ENCODE data around the gene POLR2I.

The POLR2I gene

DNA sequence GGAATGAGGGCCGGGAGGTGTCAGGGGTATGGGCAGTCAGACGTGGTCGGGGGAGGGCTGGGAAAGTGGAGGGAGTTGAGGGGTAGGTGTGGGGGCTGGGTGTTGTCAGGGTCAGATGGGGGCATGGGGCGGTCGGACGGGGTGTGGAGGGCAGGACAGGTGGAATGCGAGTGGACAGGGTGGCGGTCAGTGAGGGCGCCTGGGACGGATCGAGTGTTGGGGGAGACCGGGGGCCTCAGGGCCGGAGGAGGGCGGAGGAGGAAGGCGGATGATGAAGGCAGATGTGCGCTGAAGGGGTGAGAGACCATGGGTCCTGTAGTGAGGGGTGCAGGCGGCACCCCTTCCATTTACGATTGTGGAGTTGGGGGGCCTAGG lies 6.3 kb upstream of the POLR2I start:
- no peak overlapping the region for H3K9ac ChIP-seq (ENCODE audit: insufficient read length)
- TF ChIP-seq POLR2AphosphoS5 (IDR thresholded peaks at IDR 0.05; ENCODE audit: borderline replicate concordance, low read depth, low read length) = no peak
- no peak for TF ChIP-seq FOXP2 (optimal IDR thresholded peaks at IDR 0.05; ENCODE audit: control extremely low read depth, extremely low read length, insufficient read depth)
- no peak for TF ChIP-seq EZH2 (IDR thresholded peaks at IDR 0.05)
- peaks cover 6% of the 10 kb centered on the region; the same call in 1 of the 2 replicates for H3K36me3 ChIP-seq (ENCODE audit: insufficient read depth, low read length)
- no peaks in the 10 kb centered on the region for H3K9me3 ChIP-seq (ENCODE audit: low read depth, low read length)
- DNase-seq (ENCODE audit: low read depth, low spot score) = no peak
- H3K4me3 ChIP-seq = no peak overlapping the region
- H3K27ac ChIP-seq = no peak overlapping the region

GRCh38 chr19:36120092-36120983 lies 5.7 kb upstream of the POLR2I start:
- peaks cover 6% of the 10 kb centered on the region; the same call in 1 of the 2 replicates for H3K36me3 ChIP-seq (ENCODE audit: insufficient read depth, low read length)
- no peak for DNase-seq (ENCODE audit: low read depth, low spot score)

GRCh38 chr19:36116344-36116637 lies 1.6 kb upstream of the POLR2I start:
- Histone ChIP-seq H3K9me3 (ENCODE audit: low read depth, low read length) (no peaks in the 10 kb centered on the region), H3K9ac (ENCODE audit: insufficient read length) (no peak overlapping the region), H3K36me3 (ENCODE audit: insufficient read depth, low read length) (peaks cover 13% of the 10 kb centered on the region; the same call in 1 of the 2 replicates), H3K4me3 (peak overlapping the region; percentile 97), H3K27ac (no peak overlapping the region)
- TF ChIP-seq FOXP2 (optimal IDR thresholded peaks at IDR 0.05; ENCODE audit: control extremely low read depth, extremely low read length, insufficient read depth) (no peak), EZH2 (IDR thresholded peaks at IDR 0.05) (no peak)
- DNase-seq (ENCODE audit: low read depth, low spot score) = no peak

More at GRCh38 chr19:36120092-36120983, 5.7 kb upstream of the POLR2I start:
- TF ChIP-seq POLR2AphosphoS5 (IDR thresholded peaks at IDR 0.05; ENCODE audit: borderline replicate concordance, low read depth, low read length) (no peak), EZH2 (IDR thresholded peaks at IDR 0.05) (no peak), FOXP2 (optimal IDR thresholded peaks at IDR 0.05; ENCODE audit: control extremely low read depth, extremely low read length, insufficient read depth) (no peak)
- Histone ChIP-seq H3K9ac (ENCODE audit: insufficient read length) (peak overlapping the region; percentile 55), H3K27ac (no peak overlapping the region), H3K4me3 (no peak overlapping the region), H3K9me3 (ENCODE audit: low read depth, low read length) (no peaks in the 10 kb centered on the region)

DNA sequence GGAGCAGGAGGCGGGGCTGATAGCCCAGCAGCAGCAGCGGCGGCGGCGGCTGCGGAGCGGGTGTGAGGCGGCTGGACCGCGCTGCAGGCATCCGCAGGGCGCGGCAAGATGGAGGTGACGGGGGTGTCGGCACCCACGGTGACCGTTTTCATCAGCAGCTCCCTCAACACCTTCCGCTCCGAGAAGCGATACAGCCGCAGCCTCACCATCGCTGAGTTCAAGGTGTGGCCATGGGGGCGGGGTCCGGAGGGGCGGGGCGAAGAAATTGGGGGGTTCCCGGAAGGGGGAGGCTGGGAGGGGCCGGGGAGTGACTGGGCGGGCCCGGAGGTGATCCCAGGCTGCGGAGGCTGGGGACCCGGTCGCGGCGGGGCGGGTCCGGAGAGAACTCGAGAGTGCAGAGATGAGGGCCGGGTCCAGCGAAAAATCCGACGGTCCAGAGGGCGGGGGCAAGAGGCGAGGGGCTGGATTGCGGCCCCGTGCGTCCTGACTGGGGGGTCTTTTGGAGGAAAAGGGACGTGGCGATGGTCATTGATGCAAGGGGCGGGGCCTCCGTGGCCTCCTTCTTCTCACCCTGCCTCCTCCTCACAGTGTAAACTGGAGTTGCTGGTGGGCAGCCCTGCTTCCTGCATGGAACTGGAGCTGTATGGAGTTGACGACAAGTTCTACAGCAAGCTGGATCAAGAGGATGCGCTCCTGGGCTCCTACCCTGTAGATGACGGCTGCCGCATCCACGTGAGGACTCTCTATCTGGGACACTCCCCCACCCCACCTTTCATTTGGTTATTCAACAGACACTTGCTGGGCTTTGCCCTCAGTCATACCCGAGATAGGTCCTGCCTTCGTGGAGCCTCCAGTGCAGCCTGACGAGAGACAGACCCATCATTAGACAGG lies 1.0 kb upstream of the POLR2I start, which contains the start of gene TBCB:
Gene TBCB (plus strand): TSS at position 16 of the 891 bp plus-strand sequence. CDS start 93 bp downstream, at position 109.
- peak within 1 kb of the TSS; percentile 97 for H3K4me3 ChIP-seq
- TF ChIP-seq FOXP2 (optimal IDR thresholded peaks at IDR 0.05; ENCODE audit: control extremely low read depth, extremely low read length, insufficient read depth) = no peak
- TF ChIP-seq EZH2 (IDR thresholded peaks at IDR 0.05) = no peak
- TF ChIP-seq POLR2AphosphoS5 (IDR thresholded peaks at IDR 0.05; ENCODE audit: borderline replicate concordance, low read depth, low read length) = no peak; the same call in 1 of the 2 replicates
- no peak for DNase-seq (ENCODE audit: low read depth, low spot score)
- H3K27ac ChIP-seq = peak within 1 kb of the TSS; percentile 66
- peaks cover 13% of the 10 kb centered on the region; the same call in 1 of the 2 replicates for H3K36me3 ChIP-seq (ENCODE audit: insufficient read depth, low read length)
- peak within 1 kb of the TSS; percentile 89 for H3K9ac ChIP-seq (ENCODE audit: insufficient read length)
- no peaks in the 10 kb centered on the region for H3K9me3 ChIP-seq (ENCODE audit: low read depth, low read length)

GRCh38 chr19:36113894-36114720 lies 568 bp downstream of the POLR2I start:
- Histone ChIP-seq H3K9me3 (ENCODE audit: low read depth, low read length) (no peaks in the 10 kb centered on the region), H3K9ac (ENCODE audit: insufficient read length) (peak overlapping the region; percentile 89), H3K36me3 (ENCODE audit: insufficient read depth, low read length) (peaks cover 13% of the 10 kb centered on the region; the same call in 1 of the 2 replicates), H3K27ac (peak overlapping the region; percentile 66; the same call in 1 of the 2 replicates), H3K4me3 (peak overlapping the region; percentile 97)
- no peak for TF ChIP-seq POLR2AphosphoS5 (IDR thresholded peaks at IDR 0.05; ENCODE audit: borderline replicate concordance, low read depth, low read length)
- no peak for DNase-seq (ENCODE audit: low read depth, low spot score)

DNA sequence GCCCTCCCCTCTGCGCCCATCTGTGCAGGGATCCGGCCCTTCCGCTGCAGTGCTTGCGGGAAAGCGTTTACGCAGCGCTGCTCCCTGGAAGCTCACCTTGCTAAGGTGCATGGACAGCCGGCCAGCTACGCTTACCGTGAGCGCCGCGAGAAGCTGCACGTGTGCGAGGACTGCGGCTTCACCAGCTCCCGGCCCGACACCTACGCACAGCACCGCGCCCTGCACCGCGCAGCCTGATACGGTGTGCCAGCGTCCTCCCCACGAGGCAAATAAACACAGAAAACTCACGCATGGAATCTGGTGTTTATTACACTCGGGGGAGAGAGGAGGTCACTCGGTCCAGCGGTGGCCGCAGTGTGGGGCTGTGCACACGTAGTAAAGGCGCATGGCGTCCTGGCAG lies 1.2 kb downstream of the POLR2I start:
- no peak overlapping the region for H3K27ac ChIP-seq
- TF ChIP-seq POLR2AphosphoS5 (IDR thresholded peaks at IDR 0.05; ENCODE audit: borderline replicate concordance, low read depth, low read length) (no peak), EZH2 (IDR thresholded peaks at IDR 0.05) (no peak), FOXP2 (optimal IDR thresholded peaks at IDR 0.05; ENCODE audit: control extremely low read depth, extremely low read length, insufficient read depth) (no peak)

DNA sequence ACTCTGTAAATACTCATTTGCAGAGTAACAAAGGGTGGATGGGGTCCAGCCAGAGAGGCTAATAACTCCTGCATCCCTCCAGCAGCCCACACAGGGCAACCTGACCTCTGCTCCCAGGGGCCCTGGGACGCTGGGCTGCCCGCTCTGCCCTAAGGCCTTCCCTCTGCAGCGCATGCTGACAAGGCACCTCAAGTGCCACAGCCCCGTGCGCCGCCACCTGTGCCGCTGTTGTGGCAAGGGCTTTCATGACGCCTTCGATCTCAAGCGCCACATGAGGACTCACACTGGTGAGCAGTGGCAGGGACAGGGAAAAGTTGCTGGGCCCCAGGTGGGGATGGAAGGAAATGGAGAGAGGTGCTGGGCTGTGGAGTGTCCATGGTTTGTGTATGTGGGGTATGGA lies 2.0 kb downstream of the POLR2I start:
- peaks cover 11% of the 10 kb centered on the region; the same call in 1 of the 2 replicates for H3K36me3 ChIP-seq (ENCODE audit: insufficient read depth, low read length)
- no peak overlapping the region for H3K9ac ChIP-seq (ENCODE audit: insufficient read length)
- H3K9me3 ChIP-seq (ENCODE audit: low read depth, low read length) = no peaks in the 10 kb centered on the region
- TF ChIP-seq EZH2 (IDR thresholded peaks at IDR 0.05) (no peak), POLR2AphosphoS5 (IDR thresholded peaks at IDR 0.05; ENCODE audit: borderline replicate concordance, low read depth, low read length) (no peak), FOXP2 (optimal IDR thresholded peaks at IDR 0.05; ENCODE audit: control extremely low read depth, extremely low read length, insufficient read depth) (no peak)
- DNase-seq (ENCODE audit: low read depth, low spot score) = no peak
- H3K4me3 ChIP-seq = no peak overlapping the region
- H3K27ac ChIP-seq = no peak overlapping the region

More for the DNA sequence above, 1.2 kb downstream of the POLR2I start:
- Histone ChIP-seq H3K9me3 (ENCODE audit: low read depth, low read length) (no peaks in the 10 kb centered on the region), H3K9ac (ENCODE audit: insufficient read length) (peak overlapping the region; percentile 89), H3K36me3 (ENCODE audit: insufficient read depth, low read length) (peaks cover 13% of the 10 kb centered on the region; the same call in 1 of the 2 replicates), H3K4me3 (peak overlapping the region; percentile 97)
- no peak for DNase-seq (ENCODE audit: low read depth, low spot score)
